Heart right ventricle (tissue), 16 donors: ENCODE data around the gene USP12. TPM values are rescaled to one million over a fixed set of nuclear protein-coding genes. Genes with fewer than 3 reads are reported as not detected.

Source experiments
- ATAC-seq, 8 donors: fragments of 200-7000 bp; cut with Tn5 transposase; one replicate each; pipeline ENCODE4 v1.9.1; 2020; ENCODE audit warnings: mild to moderate bottlenecking in 8 of 8, moderate library complexity in 8 of 8, moderate number of reproducible peaks in 1 of 8
- DNase-seq, 2 donors: peaks; one replicate each; pipeline ENCODE4 v3.0.0-alpha.2; 2020
- H3K27ac ChIP-seq, 10 donors: fragments of 200-600 bp; sonication (generic) in 2 of 10; one replicate each; pipeline versions ENCODE4 v1.5.0 to v1.8.0; 2020 to 2022; ENCODE audit warnings: mild to moderate bottlenecking in 3 of 10
- H3K27me3 ChIP-seq, 7 donors: fragments of 200-600 bp; one replicate each; pipeline ENCODE4 v1.8.0; 2021 to 2022; ENCODE audit warnings: mild to moderate bottlenecking in 2 of 7
- H3K36me3 ChIP-seq, 9 donors: fragments of 200-600 bp; sonication (generic) in 1 of 9; one replicate each; pipeline versions ENCODE4 v1.5.0 to v1.8.0; 2020 to 2022; ENCODE audit warnings: mild to moderate bottlenecking in 2 of 9
- H3K4me1 ChIP-seq, 9 donors: fragments of 200-600 bp; sonication (generic) in 1 of 9; one replicate each; pipeline versions ENCODE4 v1.5.0 to v1.8.0; 2020 to 2022; ENCODE audit warnings: mild to moderate bottlenecking in 4 of 9
- H3K4me3 ChIP-seq, 10 donors: fragments of 200-600 bp; sonication (generic) in 2 of 10; one replicate each; pipeline versions ENCODE4 v1.5.0 to v1.8.0; 2020 to 2022; ENCODE audit warnings: mild to moderate bottlenecking in 7 of 10, moderate library complexity in 2 of 10
- H3K9me3 ChIP-seq, 11 donors: fragments of 200-600 bp in 10 of 11; sonication (generic) in 2 of 11; one replicate each; pipeline versions ENCODE4 v1.5.0 to v1.8.0; 2013 to 2022; ENCODE audit warnings: mild to moderate bottlenecking in 2 of 11, control low read depth in 1 of 11, moderate library complexity in 1 of 11
- CTCF ChIP-seq, 9 donors: fragments of 200-600 bp; sonication (generic) in 2 of 9; IDR thresholded peaks; one replicate each; pipeline versions ENCODE4 v1.5.0 to v1.8.0; 2021 to 2022; ENCODE audit warnings: antibody characterized with exemption in 9 of 9, mild to moderate bottlenecking in 5 of 9, moderate library complexity in 1 of 9
- WGBS, 2 donors: extraction: QIAGEN DNeasy Blood & Tissue Kit; methylation state at CpG; one replicate each; pipeline ENCODE4 v1.1.7; 2013; ENCODE audit warnings: inconsistent platforms in 1 of 2; 5-methylcytosine and 5-hydroxymethylcytosine counted together
- intact Hi-C, 10 donors: fragments of 100-400 bp; cut with DNase I; formaldehyde crosslinking; loops; one replicate each; pipeline versions ENCODE4 v1.11.1 to v1.14.2; 2022
- polyA plus RNA-seq, 2 donors: library from polyadenylated mRNA; stranded (reverse); fragments of 200-250 nt; gene quantifications; one replicate each; pipeline ENCODE4 v1.2.3, GENCODE V29; 2013
- total RNA-seq, 10 donors: library from RNA; stranded (reverse); fragmentation: NEBNext Ultra II Directional in 3 of 10; extraction: Animal tissue kit (Norgen Biotek cat#: 25700) in 3 of 10; gene quantifications; one replicate each; pipeline versions ENCODE4 v1.2.1 to v1.2.4, GENCODE V29; 2021 to 2023
- donor health status: Arrhythmogenic right ventricular cardiomyopathy.
- donor health status: ischemic (EF 13 %, LVEDD 7.1; RV severe dilation, severe dysfunction).
- donor health status: healthy with polysubstance abuse.
- donor health status: DM: no; HTN: yes; CAD: no.
- donor health status: DM: no; HTN: no; CAD: no.
- donor health status: ischemic (EF 25% LVEDD 6.9; RV normal size, moderate dysfunction).
- donor health status: ischemic (EF 25% LVEDD 5.7; RV mildly dilated, moderate dysfunction).
- donor health status: healthy.
- donor health status: DM: yes; HTN: yes; CAD: no.
- donor health status: Ischemic cardiomyopathy.
- donor health status: ischemic (EF 35%, LVEDD 5.7; RV mildly dilated, moderate dysfunction).
- donor health status: nonischemic (EF 11% LVEDD 7.7; RV severe dilation, severe dysfunction).
- donor health status: DM: yes; HTN: yes; CAD: no.
- donor health status: PGD.
- donor health status: ischemic (EF 29% LVEDD 5.4; RV normal size, mild dysfunction).
- donor health status: nonischemic (EF 23%, LVEDD 6.1; RV moderate dilation, normal function).

Gene USP12
- total and polyA plus RNA-seq, 12 donors: 4.3 to 22.9 (median 19.0) TPM

- no peak for ATAC-seq
- H3K4me1 ChIP-seq: peaks cover 0 to 34% (median 5%) of the 10 kb centered on the region in 9 donors
- no peaks in the 10 kb centered on the region for H3K27me3 ChIP-seq
- H3K4me3 ChIP-seq: no peak overlapping the region
- peak overlapping the region in 1 of 10 donors; percentile 22 for H3K27ac ChIP-seq
- intact Hi-C loops: loop anchor here in 5 of 10 donors (10.0 kb wide), 3 partner anchors 78 to 192 kb away; partner anchors contain the start of gene RPL21 (in 1 of the 5)
- no peak for TF ChIP-seq CTCF (IDR thresholded peaks at IDR 0.05)
- DNase-seq: no peak
- 73 to 80% methylated on average over 8 of the region's 8 CpGs for WGBS, 2 donors
- no peaks in the 10 kb centered on the region for H3K9me3 ChIP-seq
- no peaks in the 10 kb centered on the region for H3K36me3 ChIP-seq
Measured at GRCh38 chr13:27176470-27177410, 5.1 kb upstream of the USP12 start.

GRCh38 chr13:27174766-27175455, 3.3 kb upstream of the USP12 start:
- H3K4me3 ChIP-seq: no peak overlapping the region
- no peaks in the 10 kb centered on the region for H3K27me3 ChIP-seq
- no peak overlapping the region for H3K27ac ChIP-seq
- H3K36me3 ChIP-seq: no peaks in the 10 kb centered on the region
- peaks cover 3 to 44% (median 11%) of the 10 kb centered on the region in 9 donors for H3K4me1 ChIP-seq
- WGBS, 2 donors: 81 to 84% methylated on average over 6 of the region's 6 CpGs
- no peak for DNase-seq
- TF ChIP-seq CTCF (IDR thresholded peaks at IDR 0.05): no peak
- intact Hi-C loops: loop anchor here in 7 of 10 donors (5.0 to 10.0 kb wide), 7 partner anchors 43 to 190 kb away; partner anchors contain the start of genes RPL21 (in 7 of the 7) and RASL11A (in 2 of the 7)
- H3K9me3 ChIP-seq: no peaks in the 10 kb centered on the region
- ATAC-seq: no peak

- TF ChIP-seq CTCF (IDR thresholded peaks at IDR 0.05): no peak
- no peaks in the 10 kb centered on the region for H3K9me3 ChIP-seq
- ATAC-seq (no peak), DNase-seq (peak in 1 of 2 donors; percentile 15)
- H3K27ac ChIP-seq: peak overlapping the region in 9 of 10 donors; percentile 92 to 97 (median 95)
- no peaks in the 10 kb centered on the region for H3K27me3 ChIP-seq
- 9 to 16% methylated on average over 3 of the region's 3 CpGs for WGBS, 2 donors
- H3K36me3 ChIP-seq: no peaks in the 10 kb centered on the region
- intact Hi-C loops: loop anchor here in 7 of 10 donors (5.0 to 10.0 kb wide), 7 partner anchors 40 to 188 kb away; partner anchors contain the start of genes RPL21 (in 7 of the 7) and RASL11A (in 2 of the 7)
- peak overlapping the region; percentile 79 to 97 (median 87) for H3K4me3 ChIP-seq
- peaks cover 11 to 62% (median 33%) of the 10 kb centered on the region in 9 donors for H3K4me1 ChIP-seq
Measured at GRCh38 chr13:27172495-27172842, 858 bp upstream of the USP12 start.
